NCI-H446 (cell line): ENCODE data around the gene CHIT1.
"Not testable (repeated sequence)": the region's sequence is repeated elsewhere in the genome, so short reads cannot be mapped to it uniquely, and the experiment has no call there.

Source experiments
- DNase-seq, 2 experiments: peaks; one replicate each; lab custom pipeline; 2025; lab: John Stamatoyannopoulos, UW

The CHIT1 gene

DNA sequence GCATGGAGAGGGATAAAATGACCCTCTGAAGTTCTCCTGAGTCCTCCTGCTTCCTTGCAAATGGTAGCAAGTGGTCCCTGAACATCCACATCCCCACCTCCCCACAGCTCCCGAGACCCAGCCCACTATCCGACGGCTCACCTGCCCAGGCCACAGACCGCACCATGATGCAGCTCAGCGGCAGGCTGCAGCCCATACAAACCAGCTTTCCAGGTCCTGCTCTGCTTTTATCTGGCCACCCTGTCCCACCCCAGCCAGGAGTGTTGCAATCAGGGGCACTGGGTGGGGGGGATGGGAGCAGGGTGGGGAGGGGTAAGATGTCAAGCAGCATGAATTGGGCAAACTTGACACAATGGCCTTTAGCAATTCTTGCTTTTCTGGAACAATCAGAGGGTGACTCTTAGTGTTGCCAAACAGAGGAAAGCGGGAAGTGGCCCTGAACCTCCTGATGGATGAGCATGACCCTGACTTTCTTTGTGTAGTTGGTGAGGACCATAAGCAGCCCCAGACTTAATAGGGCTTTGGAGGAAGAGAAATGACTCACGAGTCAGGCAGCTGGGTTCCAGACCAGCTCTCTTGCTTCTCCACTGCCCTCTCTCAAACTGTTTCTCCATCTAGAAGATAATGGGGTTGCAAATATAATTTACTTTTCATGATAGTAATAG, at the start of gene CHIT1:
TSS of gene CHIT1 (minus strand) at position 203 of the 665 bp plus-strand sequence. CDS start at position 166, 37 bp downstream.
- no peak for DNase-seq

DNA sequence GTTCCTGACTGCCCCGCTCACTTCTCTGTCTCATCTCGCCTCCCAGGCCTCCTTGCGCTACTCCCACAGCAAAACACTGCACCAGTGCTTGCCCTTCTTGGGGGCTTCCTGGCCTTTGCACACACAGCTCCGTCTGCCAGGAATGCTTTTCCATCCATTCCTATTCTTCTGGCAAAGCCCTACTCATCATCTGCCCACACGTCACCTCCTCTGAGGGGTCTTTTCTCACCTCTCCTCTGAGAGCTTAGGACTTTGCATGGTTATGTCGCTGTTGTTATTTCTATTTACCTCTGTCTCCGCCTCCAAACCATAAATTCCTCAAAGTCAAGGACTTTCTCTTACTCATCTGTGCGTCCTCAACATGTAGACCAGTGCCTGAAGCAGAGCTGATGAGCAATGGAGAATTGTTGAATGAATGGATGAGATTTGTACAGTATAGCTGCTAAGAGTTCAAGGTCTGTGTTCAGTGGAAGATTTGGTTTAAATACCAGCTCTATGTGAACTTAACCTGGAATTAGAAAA, 49.5 kb upstream of the CHIT1 start:
- DNase-seq, result no peak

DNA sequence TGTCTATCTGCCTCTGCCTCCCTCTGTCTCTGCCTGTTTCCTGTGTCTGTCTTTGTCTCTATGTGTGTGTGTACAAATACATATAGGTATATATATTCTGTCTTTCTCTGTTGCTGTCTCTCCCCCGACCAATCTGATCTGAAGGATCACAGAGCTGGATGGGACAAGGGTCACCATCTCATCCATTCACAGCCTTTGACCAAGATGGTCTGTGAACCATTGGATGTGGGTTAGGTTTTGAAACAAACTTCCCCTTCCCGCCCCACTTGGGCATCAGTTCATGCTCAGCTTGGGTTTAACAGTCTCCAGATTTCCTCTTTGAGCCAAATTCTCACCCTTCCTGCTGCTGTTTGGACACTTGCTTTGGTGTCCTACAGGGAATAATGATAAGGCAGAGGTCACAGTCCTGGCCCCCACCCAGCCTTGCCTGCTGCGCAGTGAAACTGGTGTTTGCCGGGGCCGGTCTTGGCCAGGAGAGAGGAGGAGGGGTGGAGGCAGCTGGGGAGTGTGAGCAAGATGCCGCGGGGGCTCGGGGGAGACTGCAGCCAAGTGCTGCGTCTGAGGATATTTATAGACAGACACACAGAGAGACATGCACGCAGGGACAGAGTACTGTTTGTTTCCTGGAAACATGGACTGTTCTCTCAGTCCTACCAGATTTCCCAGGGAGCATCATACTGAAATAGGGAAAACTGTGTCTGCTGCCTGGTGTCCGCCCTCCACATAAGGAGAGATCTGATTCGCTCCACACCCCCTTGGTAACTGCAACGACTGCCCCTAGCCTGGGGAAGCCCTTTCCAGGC, 48.8 kb upstream of the CHIT1 start:
- peak; percentile 90 to 96 for DNase-seq

DNA sequence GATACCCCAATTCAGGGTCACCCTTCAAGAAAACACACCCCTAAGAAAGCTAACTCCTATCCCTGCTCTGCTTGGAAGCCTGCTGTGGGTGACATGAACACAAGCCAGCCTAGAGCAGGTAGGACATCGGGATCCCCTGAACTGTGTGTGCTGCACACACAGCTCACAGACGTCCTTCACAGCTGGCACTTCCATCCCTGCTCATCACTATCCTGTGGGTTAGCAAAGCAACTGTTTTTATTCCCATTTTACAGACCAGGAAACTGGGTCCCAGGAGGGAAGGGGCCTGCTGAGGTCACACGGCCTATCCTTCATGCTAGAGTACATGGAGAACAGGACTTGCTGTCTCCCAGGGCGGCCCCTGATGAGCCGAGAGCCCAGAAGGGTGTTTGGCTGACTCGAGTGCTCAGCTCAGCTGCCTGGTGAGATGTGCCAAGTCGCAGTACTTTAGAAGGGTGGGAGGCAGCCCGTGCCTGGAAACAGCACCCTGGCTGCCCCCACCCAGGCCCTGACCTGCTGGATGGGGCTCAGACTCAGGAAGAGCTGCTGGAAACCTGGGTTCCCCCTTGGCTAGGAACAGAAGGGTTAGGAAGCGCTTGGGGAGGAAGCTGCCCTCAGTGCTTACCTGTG, 47.6 kb upstream of the CHIT1 start:
- DNase-seq, result peak in 1 of 2 experiments; percentile 61

DNA sequence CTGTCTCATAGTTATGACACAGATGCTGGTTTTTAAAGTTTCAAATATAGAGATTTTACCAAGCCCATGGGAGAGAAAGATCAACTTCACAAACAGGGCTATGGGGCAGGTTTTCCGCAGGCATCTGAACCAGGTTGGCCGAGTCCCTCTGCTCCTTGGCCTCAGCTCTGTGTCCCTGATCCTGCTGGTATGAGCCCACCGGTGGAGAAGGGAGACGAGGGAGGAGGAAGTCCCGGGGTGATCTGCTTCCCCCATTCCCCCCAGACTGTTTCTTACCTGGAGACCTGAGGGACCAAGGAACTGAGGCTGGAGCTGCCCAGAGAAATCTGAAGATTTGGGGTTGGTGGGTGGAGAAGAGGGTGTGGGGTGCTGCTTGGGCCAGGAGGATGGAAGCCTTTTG, 46.9 kb upstream of the CHIT1 start:
- DNase-seq, result no peak

DNA sequence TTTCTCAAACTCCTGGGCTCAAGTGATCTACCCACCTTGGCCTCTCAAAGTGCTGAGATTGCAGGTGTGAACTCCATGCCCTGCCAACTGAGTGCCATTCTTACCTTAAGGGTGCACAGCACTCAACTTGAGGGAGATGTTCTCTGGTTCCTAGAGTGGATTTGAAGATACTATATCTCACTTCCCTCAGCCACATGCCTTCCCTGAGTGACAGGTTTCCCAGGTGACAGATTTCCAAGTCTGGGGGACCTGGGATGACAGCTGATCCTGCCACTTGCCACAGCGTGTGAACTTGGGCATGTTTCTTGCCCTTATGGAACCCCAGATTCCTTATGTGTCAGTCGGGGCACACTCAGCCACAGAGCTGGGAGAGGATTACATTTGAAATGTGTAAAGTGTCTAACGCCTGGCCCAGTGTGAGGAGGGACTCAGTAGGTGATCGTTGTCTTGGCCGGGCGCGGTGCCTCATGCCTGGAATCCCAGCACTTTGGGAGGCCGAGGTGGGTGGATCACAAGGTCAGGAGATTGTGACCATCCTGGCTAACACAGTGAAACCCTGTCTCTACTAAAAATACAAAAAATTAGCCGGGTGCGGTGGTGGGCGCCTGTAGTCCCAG, 46.3 kb upstream of the CHIT1 start:
- DNase-seq, result no peak

DNA sequence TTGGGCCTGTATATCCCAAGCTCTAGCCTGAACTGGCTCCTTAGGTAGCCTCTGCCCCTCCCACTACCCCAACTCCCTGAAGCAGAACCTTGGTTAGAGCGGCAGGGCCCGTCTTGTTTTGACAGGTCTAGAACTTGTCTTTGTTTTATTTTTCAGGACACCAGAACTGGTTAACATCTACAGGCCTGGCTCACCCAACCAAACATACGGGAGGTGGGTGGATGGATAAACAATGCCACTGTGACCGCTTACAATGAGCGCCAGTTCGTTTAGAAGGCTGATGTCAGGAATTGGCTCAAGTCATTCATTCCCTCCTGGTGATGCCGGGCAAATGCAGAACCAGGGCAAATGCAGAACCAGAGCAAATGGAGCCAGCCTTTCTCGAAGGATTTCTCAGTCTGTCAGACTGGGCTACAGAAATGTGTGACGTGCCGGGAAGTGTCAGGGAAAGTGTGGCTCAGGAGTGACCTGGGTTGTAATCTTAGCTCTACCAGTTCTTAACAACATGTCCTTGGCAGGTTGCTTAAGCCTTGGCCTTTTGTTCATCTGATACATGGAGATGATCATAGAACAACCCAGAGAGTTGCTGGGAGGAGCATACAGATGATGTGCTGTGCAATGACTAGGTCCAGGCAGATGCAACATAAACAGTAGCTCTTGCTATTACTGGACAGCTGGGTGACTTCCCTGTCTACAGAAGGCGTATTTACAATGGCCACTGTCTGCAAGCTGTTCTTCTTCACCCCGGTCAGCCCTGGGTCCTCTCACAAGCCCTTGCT, 45.3 kb upstream of the CHIT1 start:
- DNase-seq, result peak in 1 of 2 experiments; percentile 55

DNA sequence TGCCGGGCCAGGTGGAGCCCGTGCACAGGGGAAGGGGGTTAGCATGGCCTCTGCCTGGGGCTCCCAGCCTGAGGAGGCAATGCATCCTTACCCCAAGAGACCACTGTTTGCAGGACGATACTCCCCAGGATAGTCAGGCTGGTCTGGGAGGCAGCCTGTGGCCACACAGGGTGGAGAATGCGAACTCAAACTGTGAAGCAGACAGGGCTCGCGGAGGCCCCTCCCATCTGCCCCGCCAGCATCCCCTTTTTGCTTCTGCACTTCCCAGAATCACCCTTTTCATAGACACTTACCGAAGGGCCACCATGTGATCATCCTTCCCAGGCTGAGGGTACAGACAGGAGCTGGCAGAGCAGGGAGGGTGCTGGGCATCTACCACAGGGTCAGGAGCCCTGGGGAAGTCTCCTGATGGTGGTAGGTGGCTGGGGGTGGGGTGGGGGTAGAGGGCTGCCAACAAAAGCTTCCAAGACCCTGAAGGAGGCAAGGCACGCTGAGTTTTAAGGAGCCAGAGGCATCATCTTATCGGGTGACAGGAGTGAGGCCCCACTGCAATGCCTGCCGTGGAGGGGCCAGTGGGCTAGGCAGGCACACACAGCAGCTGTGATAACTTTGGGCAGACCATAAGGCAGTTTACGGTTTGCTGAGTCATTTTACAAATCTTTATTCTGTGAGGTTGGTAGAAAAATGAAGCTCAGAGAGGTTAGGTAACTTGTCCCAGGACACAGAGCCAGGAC, 44.6 kb upstream of the CHIT1 start:
- DNase-seq, result no peak

DNA sequence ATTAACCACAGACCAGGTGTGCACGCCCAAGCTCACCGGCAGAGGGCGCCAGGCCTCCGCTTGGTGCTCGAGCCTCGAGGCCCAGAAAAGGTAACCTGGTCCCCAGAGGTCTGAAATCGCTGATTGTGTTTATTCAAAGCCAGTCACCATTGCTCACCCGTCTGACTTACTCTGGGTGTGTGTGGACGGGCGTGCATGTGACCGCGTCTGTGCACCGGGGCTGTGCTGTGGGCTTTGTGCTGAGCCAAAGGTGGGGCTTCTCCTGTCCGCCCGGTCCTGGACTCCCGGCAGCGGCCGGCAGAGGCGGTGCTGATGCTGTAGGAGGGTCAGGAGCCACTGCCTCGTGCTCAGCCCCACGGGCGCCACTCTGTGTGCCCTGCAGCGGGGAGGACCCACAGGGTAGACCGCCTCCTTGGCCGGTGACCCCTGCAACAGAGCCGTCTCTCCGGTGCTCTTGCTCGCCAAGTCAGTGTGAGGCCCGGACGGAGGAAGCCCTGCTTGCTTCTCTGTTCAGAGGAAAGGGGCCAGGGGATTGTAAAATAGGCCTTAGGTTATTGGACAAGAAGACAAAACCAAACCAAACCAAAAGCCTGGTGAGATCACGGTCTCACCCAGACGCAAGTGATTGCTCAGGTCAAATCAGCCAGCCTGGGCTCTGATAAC, 43.9 kb upstream of the CHIT1 start:
- peak; percentile 67 to 89 for DNase-seq

DNA sequence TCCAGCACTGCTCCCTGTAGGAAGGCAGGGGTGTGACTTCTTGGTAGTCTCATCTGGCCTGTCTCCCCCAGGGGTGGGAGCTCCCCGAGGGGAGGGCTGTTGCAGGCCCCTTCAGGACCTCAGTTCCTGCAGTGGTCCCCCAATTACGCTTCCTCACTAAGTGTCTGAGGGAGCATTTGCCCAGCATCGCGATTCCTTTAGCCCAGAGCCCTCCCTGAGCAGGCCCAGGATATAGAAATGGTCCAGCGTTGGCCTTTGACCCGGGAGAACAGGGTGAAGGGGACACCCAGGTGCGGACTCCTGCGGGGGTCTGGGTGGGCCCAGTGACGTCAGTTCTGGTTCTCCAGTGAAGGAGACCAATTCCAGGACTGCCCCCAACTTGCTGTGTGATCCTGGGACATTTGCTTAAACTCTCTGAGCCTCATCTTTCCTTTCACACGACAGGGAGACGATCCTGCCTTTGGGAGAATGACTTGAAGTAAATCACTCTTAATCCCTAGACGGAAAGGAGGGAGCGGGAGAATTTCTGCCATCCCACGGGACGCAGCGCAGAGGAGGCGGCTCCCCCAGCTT, 43.2 kb upstream of the CHIT1 start:
- no peak for DNase-seq

DNA sequence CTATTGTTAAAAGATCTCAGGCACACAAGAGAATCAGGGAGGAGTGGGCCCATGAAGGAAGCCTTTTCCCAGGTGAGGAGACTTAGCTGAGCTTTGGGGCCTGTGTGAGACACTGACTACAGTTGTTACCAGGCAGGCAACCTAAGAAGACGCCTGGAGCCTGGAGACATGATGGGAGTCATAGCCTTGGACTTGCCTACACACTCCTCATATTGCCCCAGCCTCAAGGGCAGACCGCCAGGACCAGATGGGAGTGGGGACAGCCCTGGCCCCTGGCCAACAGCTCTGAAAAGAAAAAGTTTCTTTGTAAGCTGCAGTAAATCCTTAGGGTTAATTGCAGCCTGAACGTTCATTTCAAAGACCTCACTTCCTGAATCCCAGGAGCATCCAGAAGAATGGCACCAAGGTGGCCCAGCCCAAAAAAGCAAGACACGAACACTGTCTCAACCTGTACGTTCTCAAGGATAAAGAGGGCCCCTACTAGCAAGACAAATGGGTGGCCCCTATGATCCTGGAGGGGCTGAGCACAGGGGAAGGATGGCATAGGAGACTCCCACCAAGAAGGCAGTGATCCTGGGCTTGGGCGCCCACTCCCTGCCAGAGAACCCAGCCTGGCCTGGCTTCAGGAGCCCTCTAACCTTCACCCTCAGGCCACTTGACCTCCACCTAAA, 42.6 kb upstream of the CHIT1 start:
- peak; percentile 53 to 94 for DNase-seq

DNA sequence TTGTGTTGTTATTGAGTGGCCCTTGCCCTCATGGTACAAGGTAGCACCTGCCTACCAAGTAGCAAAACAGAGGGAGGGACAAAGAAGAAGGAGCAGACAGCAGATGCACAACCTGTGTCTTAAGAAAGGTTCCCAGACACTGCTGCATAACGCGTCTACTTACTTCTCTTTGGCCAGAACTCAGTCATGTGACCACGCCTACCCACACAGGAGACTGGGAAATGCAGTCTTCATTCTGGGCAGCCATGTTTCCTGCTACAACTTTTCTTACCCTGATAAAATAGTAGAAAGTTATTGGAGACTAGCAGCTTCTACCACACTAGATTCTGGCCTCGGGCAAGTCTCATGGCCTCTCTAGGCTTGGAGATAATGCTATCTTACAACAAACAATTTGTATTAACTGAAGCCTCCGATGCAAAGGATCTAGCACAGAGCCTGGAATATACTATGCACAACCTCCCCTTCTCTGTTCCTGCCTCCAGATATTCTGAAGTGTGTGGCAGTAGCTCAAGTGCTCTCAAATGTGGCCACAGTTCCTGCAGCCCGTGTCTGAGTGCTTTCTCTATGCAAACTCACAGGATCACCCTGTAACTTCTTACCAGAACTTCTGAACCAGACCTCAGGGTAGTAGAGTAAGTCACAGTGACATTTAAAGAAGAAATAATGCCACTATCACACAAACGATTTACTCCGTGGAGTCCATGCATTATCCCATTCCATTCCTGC, 41.7 kb upstream of the CHIT1 start:
- peak in 1 of 2 experiments; percentile 16 for DNase-seq

DNA sequence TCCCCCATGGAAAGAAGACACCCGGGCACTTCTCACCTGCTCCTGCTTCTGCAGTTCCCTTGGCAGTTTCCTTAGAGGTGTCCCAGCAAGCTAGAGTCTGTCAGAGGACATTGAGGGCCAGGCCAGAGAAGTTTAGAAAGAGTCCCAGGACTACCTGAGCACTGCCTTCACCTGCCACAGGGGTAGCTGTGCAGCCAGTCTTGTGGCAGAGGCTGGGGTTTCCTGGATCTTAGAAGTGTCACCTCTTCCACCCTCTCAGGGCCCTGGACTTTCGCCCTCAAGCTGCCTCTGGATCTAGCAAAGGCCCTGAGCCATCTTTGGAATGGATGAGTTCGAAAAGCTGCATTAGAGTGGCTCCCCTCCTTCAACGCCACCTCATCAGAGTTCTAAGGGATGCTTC, 41.0 kb upstream of the CHIT1 start:
- no peak for DNase-seq

DNA sequence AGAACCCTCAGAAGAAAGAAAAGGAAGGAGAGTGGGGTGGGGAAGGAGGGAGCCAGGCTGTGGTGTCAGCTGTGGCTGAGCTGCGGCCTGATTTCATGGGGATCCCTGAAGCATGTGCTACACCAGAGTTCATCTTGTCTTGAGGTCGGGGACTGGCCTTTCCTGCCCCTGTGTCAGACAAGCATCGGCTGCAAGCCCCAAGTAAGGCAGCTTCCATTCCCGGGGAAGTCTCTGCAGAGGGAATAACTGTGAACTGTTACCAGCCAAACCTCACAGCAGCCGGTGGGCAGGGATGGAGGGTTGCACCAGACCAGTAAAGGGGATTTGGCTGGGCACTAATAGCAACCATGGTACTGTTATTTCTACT, 40.2 kb upstream of the CHIT1 start:
- DNase-seq, result no peak

DNA sequence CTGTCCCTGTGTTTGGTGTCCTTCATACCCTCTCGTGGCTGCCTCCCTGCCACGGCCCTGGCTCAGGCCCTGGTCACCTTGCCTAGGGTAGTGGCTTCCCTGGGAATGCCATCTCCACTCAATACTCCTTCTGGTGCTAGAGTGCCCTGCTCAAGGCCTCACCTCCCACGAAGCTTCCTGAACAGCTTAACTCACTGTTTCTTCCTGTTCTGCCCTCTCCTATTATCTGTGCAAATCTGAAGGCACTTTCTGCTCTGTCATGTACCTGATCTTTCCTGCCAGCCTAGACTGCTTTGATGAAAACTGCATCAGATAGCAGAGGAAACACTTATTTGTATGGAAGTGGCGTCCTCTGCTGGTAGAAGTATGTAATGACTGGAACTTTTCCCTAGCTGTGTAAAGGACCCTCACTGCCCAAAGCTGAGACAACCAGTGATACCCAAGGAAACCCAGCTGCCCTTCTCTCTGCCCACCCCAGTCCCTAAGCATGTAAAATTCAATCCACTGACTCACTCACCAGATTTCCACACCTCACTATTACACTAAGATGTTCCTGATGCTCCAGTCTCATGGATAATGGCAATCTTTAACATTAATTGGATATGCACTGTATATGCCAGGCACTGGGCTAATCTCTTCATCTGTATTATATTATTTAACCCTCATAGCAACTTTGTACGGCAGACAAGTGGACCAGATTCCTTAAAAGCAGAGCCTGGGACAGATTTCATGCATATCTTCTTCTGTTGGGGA, 39.6 kb upstream of the CHIT1 start:
- DNase-seq, result peak; percentile 85 to 90

DNA sequence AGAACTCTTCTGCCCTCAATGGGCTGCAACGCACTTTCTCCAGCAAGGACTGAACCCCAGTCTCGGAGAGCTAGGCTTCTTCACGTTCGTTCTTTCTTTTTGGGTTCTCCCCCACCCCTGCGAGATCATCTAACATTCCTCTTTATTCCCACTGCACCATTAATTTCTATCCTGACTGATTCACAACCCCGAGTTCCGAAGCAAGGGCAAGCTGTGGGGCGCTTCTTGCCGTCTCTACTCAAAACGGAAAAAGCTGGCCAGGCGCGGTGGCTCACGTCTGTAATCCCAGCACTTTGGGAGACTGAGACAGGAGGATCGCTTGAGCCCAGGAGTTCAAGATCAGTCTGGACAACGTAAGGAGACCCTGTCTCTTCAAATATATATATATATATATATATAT, 38.4 kb upstream of the CHIT1 start:
- no peak for DNase-seq

DNA sequence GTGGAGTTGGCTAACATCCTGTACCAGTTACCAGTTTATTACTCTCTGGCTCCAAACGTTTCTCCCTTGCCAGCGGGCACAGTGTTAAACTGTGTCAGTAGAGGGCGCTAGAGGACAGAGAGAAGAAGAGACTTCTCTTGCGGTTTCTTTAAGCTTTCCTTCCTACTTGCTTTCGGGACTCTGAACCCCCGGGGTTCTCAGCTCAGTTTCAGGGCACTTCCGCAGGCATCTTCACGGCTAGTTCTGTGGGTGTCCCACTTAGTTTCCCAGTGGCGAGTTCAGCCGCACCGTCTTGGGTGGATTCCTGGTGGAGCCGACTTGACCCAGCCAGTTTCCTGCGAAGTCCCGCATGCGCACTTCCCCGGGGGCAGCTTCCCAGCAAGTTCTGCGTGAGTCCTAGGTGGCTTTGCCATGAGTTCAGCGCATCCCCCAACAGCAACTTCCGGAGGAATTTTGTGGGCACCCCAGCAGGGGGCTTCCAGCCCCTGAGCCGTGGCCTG, 37.9 kb upstream of the CHIT1 start:
- DNase-seq, result peak; percentile 84 to 95

DNA sequence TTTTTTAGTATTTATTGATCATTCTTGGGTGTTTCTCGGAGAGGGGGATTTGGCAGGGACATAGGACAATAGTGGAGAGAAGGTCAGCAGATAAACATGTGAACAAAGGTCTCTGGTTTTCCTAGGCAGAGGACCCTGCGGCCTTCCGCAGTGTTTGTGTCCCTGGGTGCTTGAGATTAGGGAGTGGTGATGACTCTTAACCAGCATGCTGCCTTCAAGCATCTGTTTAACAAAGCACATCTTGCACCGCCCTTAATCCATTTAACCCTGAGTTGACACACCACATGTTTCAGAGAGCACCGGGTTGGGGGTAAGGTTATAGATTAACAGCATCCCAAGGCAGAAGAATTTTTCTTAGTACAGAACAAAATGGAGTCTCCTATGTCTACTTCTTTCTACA, 36.7 kb upstream of the CHIT1 start:
- DNase-seq, result not testable (repeated sequence)
